Retina (tissue), 1 donor: ENCODE results near the gene GFER.
"Not testable (repeated sequence)": the region's sequence is repeated elsewhere in the genome, so short reads cannot be mapped to it uniquely, and the experiment has no call there.

Source experiments
- DNase-seq: peaks from one replicate; pipeline ENCODE4 v3.0.0-alpha.2; 2016

GFER gene

DNA sequence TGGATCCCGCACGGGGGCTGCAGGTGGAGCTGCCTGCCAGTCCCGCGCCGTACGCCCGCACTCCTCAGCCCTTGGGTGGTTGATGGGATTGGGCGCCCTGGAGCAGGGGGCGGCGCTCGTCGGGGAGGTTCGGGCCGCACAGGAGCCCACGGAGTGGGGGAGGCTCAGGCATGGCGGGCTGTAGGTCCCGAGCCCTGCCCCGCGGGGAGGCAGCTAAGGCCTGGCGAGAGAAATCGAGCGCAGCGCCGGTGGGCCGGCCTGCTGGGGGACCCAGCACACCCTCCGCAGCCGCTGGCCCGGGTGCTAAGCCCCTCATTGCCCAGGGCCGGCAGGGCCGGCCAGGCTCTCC is 25.9 kb upstream of the GFER start:
- DNase-seq: not testable (repeated sequence)

DNA sequence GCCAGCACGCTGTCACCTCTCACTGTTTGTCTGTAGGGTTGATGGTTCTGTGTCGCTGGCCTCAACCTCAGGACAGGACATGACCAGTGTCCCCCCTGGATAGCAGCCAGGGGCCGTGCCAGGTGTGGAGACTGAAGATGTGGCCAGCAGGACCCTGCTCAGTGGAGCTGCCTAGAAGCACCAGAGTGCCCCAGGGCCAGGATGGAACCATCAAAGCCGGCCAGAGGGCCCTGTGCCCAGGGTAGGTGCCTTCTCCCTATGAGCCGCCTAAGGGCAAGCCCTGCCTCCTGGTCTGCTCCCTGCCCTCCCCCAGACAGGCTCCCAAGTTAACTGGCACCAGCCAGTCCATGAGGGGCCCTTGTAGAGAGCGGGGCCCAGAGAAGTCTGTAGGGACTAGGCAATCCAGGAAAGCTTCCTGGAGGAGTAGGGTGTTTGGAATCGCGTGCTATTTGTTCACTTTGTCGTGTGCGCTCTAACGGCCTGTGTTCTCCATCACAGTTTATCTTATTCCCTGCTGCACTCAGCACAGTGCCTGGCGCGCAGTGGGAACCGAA is 25.2 kb upstream of the GFER start:
- DNase-seq: no peak

DNA sequence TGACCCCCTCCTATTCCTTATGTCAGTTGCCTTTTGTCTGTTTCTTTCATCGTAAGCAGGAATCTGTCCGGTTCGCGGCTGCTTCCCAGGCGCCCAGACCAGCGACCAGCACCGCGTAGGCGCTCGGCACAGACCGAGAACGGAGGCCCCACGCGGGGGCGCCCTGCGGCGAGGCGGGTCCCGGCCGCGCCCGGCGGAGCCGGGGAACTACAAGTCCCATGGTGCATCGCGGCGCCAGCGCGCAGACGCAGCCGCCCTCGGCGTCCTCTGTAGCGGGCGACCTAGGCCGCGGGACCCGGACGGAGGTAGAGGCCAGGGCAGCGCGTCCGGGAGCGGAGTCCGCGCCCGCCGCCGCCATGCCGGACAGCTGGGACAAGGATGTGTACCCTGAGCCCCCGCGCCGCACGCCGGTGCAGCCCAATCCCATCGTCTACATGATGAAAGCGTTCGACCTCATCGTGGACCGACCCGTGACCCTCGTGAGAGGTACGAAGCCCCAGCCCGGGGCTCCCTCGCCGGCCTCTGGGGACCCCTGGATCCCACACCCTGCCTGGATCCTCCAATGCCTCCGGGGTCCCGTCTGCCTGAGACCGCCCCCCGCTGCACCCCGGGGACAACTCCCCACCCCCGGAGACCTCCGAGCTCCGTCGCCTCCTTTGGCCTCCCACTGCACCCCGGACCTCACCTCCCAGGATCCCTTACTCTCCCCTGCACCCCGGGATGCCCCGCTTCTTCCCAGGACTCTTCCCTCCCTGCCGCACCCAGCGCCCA is 24.5 kb upstream of the GFER start, which contains the start of gene NDUFB10:
Gene NDUFB10, plus strand, starts transcription at position 270 of the 771 bp plus-strand sequence. Its CDS starts 87 bp downstream, at position 357.
- peak; percentile 97 for DNase-seq

DNA sequence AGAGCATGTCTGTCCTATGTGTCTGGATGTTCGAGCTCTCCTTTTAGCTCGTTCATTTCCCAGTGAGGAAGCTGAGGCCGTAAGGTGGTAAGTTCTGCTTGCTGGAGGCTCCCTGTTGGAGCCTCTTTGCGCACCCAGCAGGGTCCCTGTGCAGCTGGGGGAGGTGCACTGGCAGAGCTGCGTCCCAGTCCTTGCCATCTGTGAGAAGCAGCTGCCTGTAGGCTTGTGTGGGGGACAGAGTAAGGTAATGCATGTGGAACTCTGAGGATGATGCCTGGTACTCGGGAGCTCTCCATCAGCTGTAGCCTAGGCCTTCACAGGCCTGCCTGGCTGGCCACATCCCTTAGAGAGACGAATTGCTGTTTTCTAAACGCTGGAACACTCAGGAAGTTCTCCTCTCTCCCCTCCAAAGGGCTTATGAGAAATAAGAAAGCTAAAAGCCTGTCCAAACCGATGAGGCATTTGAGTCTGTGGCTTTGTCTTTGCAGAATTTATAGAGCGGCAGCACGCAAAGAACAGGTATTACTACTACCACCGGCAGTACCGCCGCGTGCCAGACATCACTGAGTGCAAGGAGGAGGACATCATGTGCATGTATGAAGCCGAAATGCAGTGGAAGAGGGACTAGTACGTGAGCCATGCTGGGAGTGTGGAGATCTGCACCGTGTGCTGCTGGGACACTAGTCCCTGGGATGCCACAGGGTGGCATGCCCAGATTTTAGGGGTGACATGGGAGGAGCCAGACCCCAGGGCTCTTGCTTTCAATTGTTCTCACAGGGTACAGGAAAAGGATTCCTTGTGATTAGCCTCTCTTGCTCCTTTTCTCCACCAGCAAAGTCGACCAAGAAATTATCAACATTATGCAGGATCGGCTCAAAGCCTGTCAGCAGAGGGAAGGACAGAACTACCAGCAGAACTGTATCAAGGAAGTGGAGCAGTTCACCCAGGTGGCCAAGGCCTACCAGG is 23.0 kb upstream of the GFER start:
- DNase-seq: no peak

DNA sequence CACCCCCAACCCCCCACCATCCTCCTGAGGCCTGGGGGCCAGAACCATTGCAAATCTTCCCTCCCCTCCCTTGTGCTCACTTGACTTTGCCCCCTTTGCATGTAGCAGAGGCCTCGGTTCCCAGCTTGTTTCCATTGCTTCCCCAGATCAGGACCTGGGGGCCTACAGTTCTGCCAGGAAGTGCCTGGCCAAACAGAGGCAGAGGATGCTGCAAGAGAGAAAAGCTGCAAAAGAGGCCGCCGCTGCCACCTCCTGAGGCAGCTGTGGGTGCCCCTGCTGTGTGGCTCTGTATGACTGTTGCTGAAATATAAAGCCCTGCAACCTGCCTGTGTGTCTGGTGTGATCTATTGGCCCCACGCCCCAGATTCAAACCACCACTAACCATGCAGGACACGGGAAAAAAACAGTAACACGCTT is 22.3 kb upstream of the GFER start:
- no peak for DNase-seq

DNA sequence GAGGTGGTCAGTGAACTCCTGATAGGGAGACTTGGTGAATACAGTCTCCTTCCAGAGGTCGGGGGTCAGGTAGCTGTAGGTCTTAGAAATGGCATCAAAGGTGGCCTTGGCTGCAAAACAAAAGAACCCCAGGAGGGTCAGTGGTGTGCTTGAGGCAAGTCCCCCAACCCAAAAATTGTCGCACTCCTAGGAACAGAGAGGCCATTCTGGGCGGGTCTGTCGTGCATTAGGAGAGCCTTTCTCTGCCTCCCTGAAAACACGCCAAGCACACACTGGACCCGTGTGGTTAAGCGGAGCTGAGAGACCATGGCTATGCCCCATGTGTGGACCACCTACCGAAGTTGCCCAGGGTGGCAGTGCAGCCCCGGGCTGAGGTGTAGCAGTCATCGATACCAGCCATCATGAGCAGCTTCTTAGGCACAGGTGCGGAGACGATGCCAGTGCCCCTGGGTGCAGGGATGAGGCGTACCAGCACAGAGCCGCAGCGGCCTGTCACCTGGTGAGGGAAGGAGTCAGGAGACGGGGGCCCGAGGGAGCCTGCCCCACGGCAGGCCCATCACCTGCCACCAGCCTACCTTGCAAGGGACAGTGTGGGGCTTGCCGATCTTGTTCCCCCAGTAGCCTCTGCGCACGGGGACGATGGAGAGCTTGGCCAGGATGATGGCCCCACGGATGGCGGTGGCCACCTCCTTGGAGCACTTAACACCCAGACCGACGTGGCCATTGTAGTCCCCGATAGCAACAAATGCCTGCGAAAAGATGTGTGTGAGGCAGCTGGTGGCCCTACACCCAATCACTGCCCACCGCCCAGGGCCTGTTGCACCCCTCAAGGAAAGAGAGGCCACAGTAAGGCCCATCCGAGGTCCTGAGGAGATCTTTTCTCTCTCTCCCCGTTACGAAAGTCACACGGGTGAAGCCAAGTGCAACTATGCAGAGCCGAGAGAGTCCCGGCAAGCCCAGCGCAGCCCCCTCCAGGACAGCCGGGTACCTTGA is 21.5 kb upstream of the GFER start:
- DNase-seq: not testable (repeated sequence)

DNA sequence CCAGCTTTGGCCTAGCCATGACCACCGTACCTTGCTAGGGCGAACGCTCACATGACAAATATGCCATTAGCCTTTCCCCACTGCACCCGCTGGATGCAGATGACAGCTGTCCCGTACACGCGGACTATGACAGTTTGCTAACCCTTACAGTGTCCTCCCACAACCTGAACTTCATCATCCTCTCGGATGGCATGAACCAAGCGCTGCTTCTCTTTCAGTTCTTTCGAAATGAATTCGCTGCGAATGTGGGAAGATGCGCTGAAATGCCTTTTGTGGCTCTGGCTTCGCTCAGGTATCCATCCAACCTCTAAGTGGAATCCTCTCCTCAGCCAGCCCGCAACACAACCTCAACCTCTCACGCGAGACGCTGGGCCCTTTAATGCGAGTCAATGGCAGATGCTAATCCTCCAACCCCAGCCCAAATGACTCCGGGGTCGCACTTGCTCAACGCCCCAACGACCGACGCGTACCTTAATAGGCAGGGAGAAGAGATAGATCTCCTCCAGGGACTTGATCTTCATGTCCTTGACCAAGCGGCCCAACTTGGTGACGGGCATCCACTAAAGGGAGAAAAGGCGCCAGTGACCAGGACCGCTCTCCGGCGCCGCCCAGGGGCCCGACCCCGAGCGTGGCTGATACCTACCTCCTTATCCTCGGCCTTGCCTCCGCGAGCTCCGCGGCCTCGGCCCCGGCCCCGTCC is 20.0 kb upstream of the GFER start:
- DNase-seq: no peak

DNA sequence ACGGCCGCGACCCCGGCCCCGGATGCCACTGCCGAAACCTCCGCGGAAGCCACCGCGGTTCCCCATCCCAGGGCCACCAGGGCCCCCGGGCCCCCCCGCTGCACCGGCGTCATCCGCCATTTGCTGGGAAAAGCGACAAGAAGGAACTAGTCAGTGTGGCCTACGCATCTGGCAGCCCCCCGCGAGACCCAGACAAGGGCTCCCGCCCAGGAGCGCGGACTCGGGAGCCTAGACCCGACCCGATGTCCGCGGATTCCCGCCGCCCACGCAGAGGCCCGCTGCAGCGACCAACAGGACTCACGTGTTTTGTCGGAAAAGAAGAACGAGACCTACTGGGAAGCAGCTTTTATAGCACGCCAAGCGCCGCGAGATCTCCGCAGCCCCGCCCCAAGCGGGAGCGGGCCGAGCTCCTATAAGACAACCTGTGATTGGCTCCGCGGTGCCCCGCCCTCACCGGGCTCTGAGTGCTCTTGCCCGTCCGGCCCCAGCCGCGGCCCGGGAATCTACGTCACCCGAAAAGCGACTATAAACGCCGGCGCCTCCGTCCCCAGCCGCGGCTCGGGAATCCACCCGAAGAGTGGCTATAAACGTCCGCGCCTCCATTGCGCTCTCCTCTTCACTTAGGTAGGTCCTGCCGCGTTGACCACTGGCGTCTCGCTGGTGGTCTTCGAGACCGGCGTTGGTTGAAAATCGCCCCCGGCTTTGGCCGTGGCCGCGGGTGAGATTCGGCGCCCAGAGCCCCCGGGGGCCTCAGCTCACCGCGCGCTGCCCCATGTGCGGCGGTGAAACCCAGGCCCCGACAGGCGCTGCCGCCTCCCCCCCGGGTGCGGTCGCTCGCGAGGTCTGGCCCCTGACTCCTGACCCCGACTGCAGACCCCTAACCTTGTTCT is 19.2 kb upstream of the GFER start, which contains the start of gene RPS2:
Gene RPS2, minus strand, starts transcription at position 321 of the 890 bp plus-strand sequence. Its CDS starts 201 bp downstream, at position 120.
- DNase-seq: peak; percentile 99

DNA sequence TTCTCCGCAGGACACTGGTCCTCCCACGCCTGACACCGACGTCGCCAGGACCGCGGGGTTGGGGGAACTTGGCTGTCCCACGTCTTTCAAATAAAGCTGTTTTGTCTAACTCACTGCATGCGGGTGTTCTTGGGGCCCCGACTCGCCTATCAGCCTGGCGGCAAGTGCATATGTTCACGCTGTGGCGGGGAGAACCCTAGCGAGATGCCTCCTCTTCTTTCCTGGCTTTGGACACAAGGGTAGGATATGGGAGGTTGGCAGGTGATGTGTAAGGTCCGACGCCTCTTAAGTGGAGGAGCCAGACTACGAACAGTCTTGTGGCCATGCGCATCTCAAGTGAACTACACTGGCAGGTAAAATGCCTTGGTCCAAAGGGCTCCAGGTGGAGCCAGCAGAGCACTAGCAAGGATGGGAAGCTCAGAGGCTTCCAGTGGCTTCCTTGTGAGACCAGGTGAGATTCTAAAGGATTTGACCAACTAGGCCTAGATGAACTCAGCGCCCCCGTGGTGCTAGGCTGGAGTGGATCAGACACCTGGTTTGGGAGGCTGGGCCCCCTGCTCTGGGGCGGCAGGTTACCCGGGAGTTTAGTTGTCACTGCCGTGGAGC is 18.5 kb upstream of the GFER start:
- no peak for DNase-seq

DNA sequence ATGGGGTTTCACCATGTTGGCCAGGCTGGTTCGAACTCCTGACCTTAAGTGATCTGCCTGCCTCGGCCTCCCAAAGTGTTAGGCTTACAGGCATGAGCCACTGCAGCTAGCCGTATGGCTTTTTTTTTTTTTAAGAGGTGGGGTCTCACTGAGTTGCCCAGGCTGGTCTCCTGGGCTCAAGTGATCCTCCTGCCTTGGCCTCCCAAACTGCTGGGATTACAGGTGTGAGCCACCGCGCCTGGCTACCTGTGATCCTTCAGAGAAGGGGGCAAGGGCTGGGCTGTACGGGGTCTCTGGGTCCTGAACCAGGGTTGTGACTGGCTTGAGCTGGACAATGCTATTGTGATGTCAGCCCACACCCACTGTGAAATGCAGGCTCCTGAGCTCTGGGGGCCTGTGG is 17.5 kb upstream of the GFER start, which contains the start of gene RNF151:
Gene RNF151, plus strand, starts transcription at position 397 of the 400 bp plus-strand sequence. CDS start 26 bp downstream, outside the sequence.
- DNase-seq: no peak

DNA sequence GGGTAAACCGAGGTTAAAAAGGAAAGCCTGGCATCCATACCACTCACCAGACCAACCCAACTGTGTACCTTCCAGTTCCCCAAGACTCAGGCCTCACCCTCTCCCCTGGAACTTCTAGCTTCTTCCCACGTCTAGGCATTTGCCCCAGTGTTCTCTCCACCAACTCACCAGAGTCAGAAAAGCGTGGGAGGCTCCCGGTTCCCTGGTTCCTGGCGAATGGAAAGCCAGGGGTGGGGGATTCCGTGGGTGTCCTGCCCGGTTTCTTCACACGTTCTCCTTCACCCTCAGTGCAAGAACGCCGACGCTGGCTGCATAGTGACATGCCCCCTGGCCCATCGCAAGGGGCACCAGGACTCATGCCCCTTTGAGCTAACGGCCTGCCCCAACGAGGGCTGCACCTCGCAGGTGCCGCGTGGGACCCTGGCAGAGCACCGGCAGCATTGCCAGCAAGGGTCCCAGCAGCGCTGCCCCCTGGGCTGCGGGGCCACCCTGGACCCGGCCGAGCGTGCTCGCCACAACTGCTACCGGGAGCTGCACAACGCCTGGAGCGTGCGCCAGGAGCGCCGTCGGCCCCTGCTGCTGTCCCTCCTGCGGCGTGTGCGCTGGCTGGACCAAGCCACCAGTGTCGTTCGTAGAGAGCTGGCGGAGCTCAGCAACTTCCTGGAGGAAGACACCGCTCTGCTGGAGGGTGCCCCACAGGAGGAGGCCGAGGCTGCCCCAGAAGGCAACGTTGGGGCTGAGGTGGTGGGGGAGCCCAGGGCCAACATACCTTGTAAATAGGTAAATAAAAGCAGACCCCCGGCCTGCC is 15.6 kb upstream of the GFER start:
- DNase-seq: no peak

DNA sequence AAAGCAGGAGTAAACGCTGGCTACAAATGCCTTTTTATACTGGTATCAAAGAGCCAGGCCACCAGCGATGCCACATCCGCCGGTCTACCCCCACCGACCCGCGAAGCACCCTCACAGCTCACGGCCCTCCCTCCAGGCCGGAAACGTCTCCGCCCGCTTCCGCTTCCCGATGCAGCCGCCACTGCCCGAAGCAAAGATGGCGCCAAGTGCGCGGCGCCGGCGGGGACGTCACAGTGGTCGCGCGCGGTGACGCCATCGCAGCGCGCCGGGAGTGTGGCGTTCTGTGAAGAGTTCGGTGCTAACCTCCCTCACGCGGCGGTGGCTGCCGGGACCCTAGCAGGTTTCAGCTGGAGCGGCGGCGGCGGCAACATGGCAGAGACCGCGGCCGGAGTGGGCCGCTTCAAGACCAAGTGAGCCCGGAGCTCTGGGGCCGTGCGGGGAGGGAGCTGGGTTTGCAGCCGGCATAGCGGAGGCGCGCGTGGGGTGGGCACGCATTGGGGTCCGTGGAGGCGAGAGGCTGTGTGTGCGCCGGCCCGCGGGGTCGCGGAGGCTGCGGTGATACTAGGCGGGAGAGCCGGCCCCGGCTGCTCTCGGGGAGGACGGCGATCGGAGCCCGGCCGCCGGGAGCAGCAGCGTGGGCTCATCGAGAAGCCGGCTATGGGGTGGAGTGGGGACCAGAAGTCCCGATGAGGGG is 12.1 kb upstream of the GFER start, which contains the start of gene TBL3:
Gene TBL3, plus strand, starts transcription at position 258 of the 694 bp plus-strand sequence. Its CDS starts 112 bp downstream, at position 370.
- DNase-seq: peak; percentile 99

DNA sequence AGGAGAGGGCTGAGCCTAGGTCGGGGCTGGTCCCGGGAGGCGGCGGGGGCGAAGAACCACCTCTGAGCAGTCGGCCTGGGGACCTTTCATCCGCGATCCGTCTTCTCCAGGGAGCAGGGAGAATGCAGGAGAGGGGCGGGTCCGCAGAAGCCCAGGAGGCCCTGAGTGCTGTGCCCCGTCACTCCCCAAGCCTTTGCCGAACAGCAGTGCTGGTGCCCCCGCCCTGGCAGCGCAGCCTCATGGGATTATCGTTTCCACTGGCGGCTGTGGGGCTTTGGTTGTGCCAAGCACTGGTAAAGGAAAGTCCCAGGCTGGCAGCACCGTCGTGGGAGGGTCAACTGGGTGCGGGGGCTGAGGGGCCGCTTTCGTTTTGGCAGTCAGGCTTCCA is 11.5 kb upstream of the GFER start:
- DNase-seq: no peak

DNA sequence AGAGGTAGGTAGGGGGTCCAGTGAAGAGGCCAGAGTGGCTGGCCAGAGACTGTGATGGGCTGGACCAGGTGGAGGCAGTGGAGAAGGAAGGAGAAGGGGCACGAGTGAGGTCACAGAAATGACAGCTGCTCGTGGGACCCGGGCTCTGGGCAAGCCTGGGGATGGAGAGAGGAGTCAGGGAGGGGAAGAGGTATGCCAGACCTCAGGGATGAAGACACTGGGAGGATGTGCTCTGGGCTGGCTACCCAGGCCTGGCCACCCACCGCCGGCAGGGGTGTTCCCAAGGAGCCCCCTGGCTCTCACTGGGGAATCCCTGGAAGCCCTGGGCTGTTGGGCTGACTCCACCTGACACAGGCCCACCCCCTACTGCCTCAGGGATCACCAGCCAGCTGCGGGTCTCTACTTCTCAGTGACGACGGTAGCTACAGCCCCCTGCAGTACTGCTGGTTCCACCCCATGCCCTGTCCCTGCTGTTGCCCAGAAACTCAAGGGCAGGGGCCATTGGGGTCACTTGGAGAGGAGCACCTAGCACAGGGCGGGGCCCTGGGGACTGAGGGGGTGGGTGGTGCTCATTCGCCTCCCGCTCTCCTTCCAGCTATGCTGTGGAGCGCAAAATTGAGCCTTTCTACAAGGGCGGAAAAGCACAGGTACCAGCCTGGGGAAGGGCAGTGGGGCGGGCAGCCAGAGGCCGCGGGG is 10.4 kb upstream of the GFER start:
- no peak for DNase-seq

DNA sequence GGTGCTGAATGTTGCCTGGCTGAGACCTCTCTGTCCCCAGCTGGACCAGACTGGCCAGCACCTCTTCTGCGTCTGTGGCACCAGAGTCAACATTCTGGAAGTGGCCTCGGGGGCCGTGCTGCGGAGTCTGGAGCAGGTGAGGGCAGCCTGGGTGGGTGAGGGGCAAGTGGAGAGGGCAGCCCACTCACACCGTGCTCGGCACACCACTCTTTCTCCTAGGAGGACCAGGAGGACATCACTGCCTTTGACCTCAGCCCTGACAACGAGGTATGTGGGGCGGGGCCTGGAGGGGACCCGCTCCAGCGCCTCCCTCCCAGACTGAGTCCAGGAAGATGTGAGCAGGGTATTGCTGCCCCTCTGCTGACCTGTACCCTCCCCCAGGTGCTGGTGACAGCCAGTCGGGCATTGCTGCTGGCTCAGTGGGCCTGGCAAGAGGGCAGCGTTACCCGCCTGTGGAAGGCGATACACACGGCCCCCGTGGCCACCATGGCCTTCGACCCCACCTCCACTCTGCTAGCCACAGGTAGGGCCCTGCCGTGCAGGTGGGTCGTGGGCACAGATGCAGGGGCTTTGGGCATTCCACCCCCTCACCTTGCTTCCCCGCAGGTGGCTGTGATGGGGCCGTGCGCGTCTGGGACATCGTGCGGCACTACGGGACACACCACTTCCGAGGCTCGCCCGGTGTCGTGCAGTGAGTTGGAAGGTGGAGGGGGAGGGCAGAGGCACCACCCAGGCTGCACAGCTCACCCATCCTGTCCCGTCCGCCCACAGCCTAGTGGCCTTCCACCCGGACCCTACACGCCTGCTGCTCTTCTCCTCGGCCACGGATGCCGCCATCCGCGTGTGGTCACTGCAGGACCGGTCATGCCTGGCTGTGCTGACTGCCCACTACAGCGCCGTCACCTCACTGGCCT is 9.6 kb upstream of the GFER start:
- no peak for DNase-seq
